ENCODE results near the gene ETV4. TPM values are rescaled to one million over a fixed set of nuclear protein-coding genes. Genes with fewer than 3 reads are reported as not detected.

ETV4 gene
- total and polyA plus RNA-seq, 2 of the 13 experiments (the other 11 are each of a cell fraction or from before 2014, with no cell fraction given) = 128 to 330 TPM

- TF ChIP-seq GLMP (CRISPR knock-in tag; IDR thresholded peaks at IDR 0.05; ENCODE audit: borderline replicate concordance) = no peak
- no peak for TF ChIP-seq TCF7L2 (IDR thresholded peaks at IDR 0.05; ENCODE audit: low read depth, low read length)
- TF ChIP-seq ZFP62 (CRISPR knock-in tag; IDR thresholded peaks at IDR 0.05) = no peak
- peak; percentile 78; the same call in 1 of the 2 replicates for TF ChIP-seq MED13 (CRISPR knock-in tag; IDR thresholded peaks at IDR 0.05)
- TF ChIP-seq JUN (CRISPR knock-in tag; IDR thresholded peaks at IDR 0.05) = peak; percentile 56
- peak; percentile 58 for TF ChIP-seq ZNF878 (CRISPR knock-in tag; IDR thresholded peaks at IDR 0.05)
- TF ChIP-seq CENPX (CRISPR knock-in tag; IDR thresholded peaks at IDR 0.05) = no peak
- no peak for TF ChIP-seq TCF12 (IDR thresholded peaks at IDR 0.05)
- TF ChIP-seq TCF12 (CRISPR knock-in tag; IDR thresholded peaks at IDR 0.05) = no peak; the same call in 1 of the 2 replicates
- peak; percentile 70; the same call in 1 of the 2 replicates for TF ChIP-seq BCL6 (CRISPR knock-in tag; IDR thresholded peaks at IDR 0.05)
- no peak for TF ChIP-seq FOSL1 (CRISPR knock-in tag; IDR thresholded peaks at IDR 0.05; ENCODE audit: borderline replicate concordance)
- no peak for TF ChIP-seq ZNF407 (CRISPR knock-in tag; IDR thresholded peaks at IDR 0.05; ENCODE audit: not compliant biosample characterization)
- 0 out of 2 replicates have a peak, but pooled peaks have one; percentile 47 for TF ChIP-seq ZNF33B (CRISPR knock-in tag; IDR thresholded peaks at IDR 0.05)
- TF ChIP-seq ZBTB3 (CRISPR knock-in tag; IDR thresholded peaks at IDR 0.05; ENCODE audit: borderline replicate concordance, low read depth) = peak; percentile 78
- TF ChIP-seq ZNF563 (CRISPR knock-in tag; IDR thresholded peaks at IDR 0.05) = 0 out of 2 replicates have a peak, but pooled peaks have one; percentile 60
- TF ChIP-seq MYPOP (CRISPR knock-in tag; IDR thresholded peaks at IDR 0.05) = peak; percentile 94
- TF ChIP-seq NFE2L1 (CRISPR knock-in tag; IDR thresholded peaks at IDR 0.05; ENCODE audit: borderline replicate concordance) = no peak
- TF ChIP-seq ZNF326 (CRISPR knock-in tag; IDR thresholded peaks at IDR 0.05; ENCODE audit: borderline replicate concordance) = no peak
- peak; percentile 94 for TF ChIP-seq POLR2G (IDR thresholded peaks at IDR 0.05; ENCODE audit: low read depth, low read length)
Measured at GRCh38 chr17:43483674-43484551, 62.2 kb downstream of the ETV4 start, which contains the start of gene DHX8 (continued).
